Hematopoietic multipotent progenitor cell treated with erythropoietin and hydrocortisone succinate and interleukin-3 and kit ligand, for 8 days (in vitro differentiated cells): ENCODE data around the gene PARL.

Source experiments
- DNase-seq: peaks from one replicate; pipeline ENCODE4 v3.0.0-alpha.2; 2015

PARL gene, protein sequence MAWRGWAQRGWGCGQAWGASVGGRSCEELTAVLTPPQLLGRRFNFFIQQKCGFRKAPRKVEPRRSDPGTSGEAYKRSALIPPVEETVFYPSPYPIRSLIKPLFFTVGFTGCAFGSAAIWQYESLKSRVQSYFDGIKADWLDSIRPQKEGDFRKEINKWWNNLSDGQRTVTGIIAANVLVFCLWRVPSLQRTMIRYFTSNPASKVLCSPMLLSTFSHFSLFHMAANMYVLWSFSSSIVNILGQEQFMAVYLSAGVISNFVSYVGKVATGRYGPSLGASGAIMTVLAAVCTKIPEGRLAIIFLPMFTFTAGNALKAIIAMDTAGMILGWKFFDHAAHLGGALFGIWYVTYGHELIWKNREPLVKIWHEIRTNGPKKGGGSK

DNA sequence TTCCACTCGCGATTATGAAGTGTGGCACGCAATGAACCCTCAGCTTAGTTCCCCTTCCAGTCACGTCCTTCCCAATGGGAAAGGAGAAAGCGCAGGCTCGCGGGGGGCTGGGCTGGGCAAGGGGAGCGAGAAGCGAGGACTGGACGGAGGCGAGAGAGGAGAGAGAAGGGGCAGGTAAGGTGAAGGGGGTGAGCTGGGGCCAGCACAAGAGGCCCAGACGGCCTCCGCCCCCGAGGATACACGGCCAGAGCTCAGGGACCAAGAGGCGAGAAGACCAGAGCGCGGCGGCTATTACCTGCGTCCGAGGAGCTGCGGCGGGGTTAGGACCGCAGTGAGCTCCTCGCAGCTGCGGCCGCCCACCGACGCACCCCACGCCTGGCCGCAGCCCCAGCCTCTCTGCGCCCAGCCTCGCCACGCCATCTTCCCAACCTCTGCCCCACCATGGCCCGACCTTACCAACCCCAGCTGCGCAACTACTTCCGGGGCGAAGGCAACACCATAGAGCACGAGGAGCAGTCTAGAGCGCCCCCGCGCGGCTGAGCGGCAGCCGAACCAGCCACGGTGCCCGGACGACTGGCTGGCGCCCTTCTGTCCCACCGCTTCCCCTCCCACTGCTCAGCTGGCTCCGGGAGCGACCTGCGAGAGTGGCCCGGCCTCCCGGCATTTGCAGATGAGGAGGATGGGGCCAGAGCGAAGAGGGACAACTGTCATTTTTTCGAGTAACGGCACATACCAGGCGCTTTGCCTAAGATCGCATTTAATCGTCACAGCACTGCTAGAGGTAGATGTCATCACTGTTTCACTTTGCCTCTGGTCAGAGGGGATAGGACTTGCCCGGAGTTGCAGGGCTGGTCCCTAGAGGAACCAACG lies at the start of gene PARL:
Gene PARL, minus strand, starts transcription at position 454 of the 870 bp plus-strand sequence. Its CDS starts 34 bp downstream, at position 420.
- peak; percentile 95 for DNase-seq

- DNase-seq = no peak
Observed at GRCh38 chr3:183933160-183933559, 48.5 kb upstream of the PARL start.

- no peak for DNase-seq
Observed at GRCh38 chr3:183931881-183932280, 47.2 kb upstream of the PARL start.

DNA sequence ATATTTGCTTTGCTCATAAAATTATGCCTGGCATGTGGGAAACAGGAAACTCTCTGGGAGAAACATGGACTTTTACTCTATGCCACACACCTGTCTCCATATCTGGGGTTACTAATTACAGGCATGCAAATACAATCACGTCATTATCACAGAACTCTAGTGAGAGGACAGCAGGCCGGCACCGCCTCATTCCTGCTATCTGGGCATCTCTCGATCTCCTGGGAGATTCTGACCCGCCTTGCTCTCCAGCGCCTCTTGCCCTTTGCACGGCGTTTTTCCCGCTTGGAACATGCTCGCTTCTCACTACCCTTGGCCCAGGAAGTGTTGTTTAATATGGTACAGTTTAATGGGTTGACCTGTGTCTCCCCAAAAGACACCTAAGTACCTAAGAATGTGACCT lies 45.4 kb upstream of the PARL start:
- DNase-seq = no peak

GRCh38 chr3:183927059-183927458 lies 42.4 kb upstream of the PARL start:
- no peak for DNase-seq

- DNase-seq = no peak
Observed at GRCh38 chr3:183924956-183925355, 40.3 kb upstream of the PARL start.

DNA sequence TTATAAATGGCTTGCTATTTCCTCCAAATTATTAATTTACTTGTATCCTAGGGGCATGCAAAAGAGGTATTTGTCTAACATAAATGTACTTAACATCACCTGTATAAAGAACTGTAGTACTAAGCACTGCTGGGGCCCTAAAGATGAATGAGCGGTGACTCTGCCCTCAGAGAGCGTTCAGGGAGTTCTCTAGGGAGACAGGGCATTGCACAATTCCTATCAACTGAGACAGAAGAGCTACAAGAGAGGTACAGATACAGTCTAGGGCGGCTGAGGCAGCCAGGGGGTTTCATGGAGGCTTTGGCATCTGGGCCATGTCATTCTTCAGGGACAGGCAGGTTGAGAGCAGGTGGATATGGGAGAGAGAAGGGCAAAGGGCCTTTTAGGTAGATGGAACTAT lies 39.9 kb upstream of the PARL start:
- DNase-seq = no peak

- no peak for DNase-seq
Observed at GRCh38 chr3:183922421-183922820, 37.7 kb upstream of the PARL start.

DNA sequence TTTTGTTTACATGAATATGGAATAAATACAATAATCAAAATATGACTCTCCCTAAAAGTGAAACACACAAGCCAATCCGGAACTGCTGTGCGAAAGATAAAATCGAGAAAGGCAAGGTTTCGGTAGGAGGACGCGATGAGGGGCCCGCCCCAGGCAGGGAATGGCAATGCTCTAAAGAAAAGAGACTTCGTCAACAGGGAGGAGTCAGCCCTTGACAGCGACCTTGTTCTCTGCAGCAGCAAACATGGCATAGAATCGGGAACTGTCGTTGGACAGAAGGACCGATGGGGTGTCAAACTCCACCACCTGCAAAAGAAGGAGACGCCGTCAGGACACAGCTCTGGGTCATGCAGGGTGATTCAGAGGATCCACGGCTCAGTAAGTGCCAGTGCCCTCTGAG lies 36.4 kb upstream of the PARL start:
- DNase-seq = no peak

- DNase-seq = no peak
Observed at GRCh38 chr3:183920416-183920815, 35.7 kb upstream of the PARL start.

GRCh38 chr3:183918178-183918577 lies 33.5 kb upstream of the PARL start:
- DNase-seq = no peak

- no peak for DNase-seq
Observed at GRCh38 chr3:183917776-183918175, 33.1 kb upstream of the PARL start.

- no peak for DNase-seq
Observed at GRCh38 chr3:183914856-183915255, 30.2 kb upstream of the PARL start.

DNA sequence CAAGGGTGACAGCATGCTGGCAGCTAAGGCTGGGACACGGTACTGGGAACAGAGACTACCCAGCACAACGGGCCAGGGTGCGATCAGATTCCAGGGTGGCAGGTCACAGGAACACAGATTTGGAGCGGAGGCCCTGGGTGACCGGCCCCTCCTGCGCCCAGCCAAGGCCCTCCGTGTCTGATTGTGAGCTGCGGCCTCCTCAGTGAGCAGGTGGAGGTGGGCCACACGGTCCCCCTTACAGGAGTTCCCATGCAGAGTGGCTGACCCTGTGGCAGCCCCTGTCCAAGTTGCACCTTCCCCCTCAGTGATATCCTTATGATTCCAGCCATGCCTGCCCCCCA lies 28.9 kb upstream of the PARL start:
- DNase-seq = no peak

DNA sequence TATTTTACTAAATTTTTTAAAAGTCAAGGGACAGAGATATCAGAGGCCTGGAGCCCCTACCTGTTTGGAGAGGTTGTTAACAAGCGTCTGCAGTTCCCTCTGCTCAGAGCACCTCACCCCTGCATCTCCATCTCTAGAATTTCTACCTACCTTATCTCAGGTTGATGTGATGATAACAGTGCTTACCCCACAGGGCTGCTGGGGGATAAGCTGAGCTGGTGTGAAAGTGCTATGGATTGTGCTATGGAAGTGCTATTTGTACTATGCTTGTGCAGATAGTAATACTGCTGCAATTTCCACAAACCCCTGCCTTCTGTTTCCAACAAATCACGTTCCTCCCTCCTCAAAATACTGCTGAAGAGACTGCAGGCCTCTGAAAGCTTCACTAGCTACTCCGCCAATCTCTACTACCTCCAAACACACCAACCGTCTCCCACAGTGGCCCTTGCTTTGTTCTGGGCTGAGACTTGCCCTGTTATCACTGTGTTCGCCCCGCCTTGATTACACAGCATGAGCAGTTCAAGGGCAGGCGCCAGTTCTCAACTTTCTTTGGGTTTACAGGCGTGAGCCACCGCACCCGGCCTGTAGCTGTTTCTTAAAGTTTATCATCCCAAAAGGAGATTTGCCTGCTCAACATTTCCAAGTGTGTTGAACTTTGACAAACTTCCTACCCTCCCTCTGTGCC lies 28.4 kb upstream of the PARL start:
- peak; percentile 60 for DNase-seq

DNA sequence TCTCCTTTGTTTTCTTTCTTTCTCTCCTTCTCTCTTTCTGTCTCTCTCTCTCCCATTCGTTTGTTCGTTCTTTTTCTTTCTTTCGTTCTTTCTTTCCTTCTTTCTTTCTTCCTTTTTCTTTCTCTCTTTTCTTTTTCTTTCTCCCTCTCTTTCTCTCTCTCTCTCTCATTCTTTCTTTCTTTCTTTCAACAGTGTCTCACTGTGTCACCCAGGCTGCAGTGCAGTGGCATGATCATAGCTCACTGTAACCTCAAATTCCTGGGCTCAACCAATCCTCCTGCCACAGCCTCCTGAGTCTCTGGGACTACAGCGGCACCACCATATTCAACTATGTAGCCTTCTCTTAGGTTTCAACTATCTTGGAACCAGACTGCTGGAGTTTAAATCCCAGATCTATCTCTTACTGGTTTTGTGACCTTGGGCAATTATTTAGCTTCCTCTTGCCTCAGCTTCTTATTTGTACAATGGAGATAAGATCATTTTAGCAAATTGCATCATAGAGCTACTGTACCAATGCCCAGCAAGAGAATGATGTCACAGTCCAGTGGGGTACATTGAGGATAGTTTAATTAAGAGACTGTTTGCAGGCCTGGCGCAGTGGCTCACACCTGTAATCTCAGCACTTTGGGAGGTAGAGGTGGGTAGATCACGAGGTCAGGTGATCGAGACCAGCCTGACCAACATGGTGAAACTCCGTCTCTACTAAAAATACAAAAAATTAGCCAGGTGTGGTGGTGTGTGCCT lies 27.3 kb upstream of the PARL start:
- no peak for DNase-seq

- no peak for DNase-seq
Observed at GRCh38 chr3:183911087-183911486, 26.4 kb upstream of the PARL start.

DNA sequence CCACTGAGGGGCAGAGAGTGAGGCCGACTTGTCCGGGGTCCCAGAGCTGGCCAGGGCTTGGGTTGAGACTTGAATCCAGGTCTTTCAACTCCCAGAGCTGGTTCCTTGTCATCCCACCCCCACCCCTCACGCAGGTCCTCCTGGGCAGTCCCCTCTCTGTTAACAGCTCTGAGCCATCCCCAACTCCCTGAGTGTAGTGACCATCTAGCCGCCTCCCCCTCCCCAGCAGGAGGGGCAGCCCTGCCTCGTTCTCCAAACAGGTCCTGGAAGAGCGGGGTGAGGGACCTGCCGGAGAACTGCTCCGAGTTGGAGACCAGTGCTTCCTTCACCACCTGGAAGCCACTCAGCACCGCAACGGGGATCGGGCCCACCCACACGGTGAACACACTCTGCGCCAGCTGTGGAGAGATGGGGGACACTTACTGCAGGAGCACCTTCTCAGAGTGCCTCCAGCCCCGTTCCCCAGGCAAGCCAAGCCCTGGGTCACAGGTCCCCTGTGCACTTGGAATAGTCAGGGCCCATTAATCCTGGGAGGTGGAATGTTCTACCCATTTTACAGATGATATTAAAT lies 24.4 kb upstream of the PARL start:
- no peak for DNase-seq

- no peak for DNase-seq
Observed at GRCh38 chr3:183907911-183908331, 23.2 kb upstream of the PARL start.

GRCh38 chr3:183907176-183907575 lies 22.5 kb upstream of the PARL start:
- DNase-seq = no peak

DNA sequence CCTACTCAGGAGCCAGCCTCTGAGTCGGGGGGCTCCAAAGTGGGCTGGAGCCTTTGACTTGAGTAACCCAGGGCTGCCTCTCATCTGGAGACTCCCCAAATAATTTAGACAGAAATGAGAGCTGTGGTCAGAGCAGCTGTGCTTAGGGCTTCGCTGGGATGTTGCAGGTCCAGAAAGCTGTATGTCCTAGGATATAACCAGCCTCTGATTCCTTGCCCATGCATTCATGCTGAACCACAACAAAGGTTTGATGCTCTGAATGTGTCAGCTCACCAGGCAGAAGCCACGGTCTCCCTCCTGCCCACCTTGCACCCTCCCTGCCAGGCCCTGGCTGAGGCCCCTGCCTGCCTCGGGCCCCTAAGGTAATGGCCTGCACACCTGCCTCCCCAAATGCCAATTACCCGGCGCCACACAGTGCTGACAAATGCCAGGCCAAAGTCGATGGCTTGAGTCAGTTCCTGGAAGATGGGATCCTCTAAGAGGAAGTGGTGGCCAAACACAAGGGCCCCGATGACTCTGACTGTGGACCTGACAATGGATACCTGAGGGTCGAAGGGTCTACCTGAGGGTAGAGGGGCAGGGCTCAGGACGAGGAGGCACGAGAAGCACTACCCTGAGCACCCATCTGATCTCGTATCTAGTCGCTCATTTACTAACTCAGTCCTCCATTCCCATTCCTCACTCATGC lies 21.7 kb upstream of the PARL start:
- DNase-seq = no peak
